HL-60 (cell line): ENCODE data around the gene CCND1.

Source experiments
- DNase-seq, 2 experiments: peaks; one replicate each; pipeline ENCODE4 v3.0.0-alpha.2; 2010 to 2020; ENCODE audit warnings: low read depth in 1 of 2, low spot score in 1 of 2
- H3K27ac ChIP-seq: fragments of 250-450 bp; sonication (Bioruptor Pico); replicated peaks from 2 replicates; pipeline ENCODE4 v1.5.1; 2020; ENCODE audit warnings: mild to moderate bottlenecking, moderate library complexity
- H3K27me3 ChIP-seq: fragments of 250-450 bp; sonication (Bioruptor Pico); 2 replicates; pipeline ENCODE4 v1.5.1; 2021; ENCODE audit warnings: mild to moderate bottlenecking, moderate library complexity; ENCODE audit not compliant: insufficient read depth, poor library complexity, severe bottlenecking
- H3K4me3 ChIP-seq: replicated peaks from 2 replicates; pipeline ENCODE4 v1.5.1; 2011; ENCODE audit warnings: mild to moderate bottlenecking, control low read depth, low read length; ENCODE audit not compliant: insufficient read depth
- GABPA ChIP-seq: IDR thresholded peaks from 2 replicates; pipeline ENCODE4 v1.6.1; 2012; ENCODE audit warnings: low read depth
- POLR2AphosphoS5 ChIP-seq: IDR thresholded peaks from 2 replicates; pipeline ENCODE4 v1.6.1; 2012; ENCODE audit warnings: low read depth
- SPI1 ChIP-seq: IDR thresholded peaks from 2 replicates; pipeline ENCODE4 v1.6.1; 2012; ENCODE audit warnings: low read depth, mild to moderate bottlenecking, borderline replicate concordance
- TF ChIP-seq, protein P1 (sequence below): IDR thresholded peaks from 2 replicates; pipeline ENCODE4 v1.6.1; 2012; ENCODE audit warnings: low read depth; ENCODE audit not compliant: insufficient replicate concordance
- TF ChIP-seq, protein P2 (sequence below): IDR thresholded peaks from one replicate; pipeline ENCODE4 v1.5.1; 2011; ENCODE audit warnings: low read length, control low read depth, inconsistent platforms; ENCODE audit not compliant: insufficient read depth

The CCND1 gene

DNA sequence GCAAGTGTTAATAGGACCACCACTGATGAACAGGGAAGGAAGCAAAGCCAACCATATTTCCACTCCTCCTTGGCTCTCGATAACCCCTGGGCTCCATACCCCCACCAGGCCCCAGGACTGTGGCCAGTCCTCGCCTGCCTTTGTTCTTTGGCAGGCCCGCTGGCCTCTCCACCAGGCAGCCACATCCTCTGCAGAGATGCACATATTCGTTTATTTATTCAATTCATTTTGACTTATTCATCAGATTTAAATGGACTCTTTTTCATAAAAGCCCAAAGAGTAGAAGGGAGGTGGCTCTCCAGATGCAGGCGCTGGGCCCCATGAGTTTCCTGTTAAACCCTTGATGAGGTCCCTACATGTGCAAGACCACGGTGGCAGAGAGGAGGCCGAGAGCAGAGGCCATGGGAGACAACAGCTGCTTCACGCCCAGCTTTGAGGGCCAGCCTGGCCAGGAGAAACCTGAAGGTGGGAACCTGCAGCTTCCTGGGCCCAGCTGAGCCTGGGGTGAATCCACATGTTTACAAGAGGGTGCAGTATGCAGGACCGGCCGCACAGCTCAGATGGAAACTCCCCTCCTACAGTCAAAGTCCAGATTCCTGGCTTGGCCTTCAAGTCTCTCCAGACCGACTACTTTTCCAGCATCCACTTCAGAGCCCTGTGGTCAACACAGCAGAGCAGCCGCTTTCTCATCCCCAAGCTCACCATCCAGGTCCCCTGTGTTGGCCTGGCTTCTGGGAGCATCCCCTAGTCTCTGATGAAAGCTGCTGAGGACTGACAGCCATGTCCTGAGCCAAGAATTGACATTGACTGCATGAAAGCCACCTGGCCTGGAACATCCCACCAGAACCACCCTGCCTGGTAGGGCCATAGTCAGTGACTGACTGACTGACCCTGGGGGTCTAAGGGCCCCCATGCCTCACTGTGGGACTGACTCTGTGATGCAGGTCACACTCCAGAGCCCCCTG is 39.7 kb upstream of the CCND1 start:
- H3K27ac ChIP-seq, result no peak overlapping the region
- no peak for TF ChIP-seq POLR2AphosphoS5
- TF ChIP-seq GABPA, result no peak
- TF ChIP-seq, protein P1, sequence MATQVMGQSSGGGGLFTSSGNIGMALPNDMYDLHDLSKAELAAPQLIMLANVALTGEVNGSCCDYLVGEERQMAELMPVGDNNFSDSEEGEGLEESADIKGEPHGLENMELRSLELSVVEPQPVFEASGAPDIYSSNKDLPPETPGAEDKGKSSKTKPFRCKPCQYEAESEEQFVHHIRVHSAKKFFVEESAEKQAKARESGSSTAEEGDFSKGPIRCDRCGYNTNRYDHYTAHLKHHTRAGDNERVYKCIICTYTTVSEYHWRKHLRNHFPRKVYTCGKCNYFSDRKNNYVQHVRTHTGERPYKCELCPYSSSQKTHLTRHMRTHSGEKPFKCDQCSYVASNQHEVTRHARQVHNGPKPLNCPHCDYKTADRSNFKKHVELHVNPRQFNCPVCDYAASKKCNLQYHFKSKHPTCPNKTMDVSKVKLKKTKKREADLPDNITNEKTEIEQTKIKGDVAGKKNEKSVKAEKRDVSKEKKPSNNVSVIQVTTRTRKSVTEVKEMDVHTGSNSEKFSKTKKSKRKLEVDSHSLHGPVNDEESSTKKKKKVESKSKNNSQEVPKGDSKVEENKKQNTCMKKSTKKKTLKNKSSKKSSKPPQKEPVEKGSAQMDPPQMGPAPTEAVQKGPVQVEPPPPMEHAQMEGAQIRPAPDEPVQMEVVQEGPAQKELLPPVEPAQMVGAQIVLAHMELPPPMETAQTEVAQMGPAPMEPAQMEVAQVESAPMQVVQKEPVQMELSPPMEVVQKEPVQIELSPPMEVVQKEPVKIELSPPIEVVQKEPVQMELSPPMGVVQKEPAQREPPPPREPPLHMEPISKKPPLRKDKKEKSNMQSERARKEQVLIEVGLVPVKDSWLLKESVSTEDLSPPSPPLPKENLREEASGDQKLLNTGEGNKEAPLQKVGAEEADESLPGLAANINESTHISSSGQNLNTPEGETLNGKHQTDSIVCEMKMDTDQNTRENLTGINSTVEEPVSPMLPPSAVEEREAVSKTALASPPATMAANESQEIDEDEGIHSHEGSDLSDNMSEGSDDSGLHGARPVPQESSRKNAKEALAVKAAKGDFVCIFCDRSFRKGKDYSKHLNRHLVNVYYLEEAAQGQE, result no peak
- no peak for TF ChIP-seq SPI1
- TF ChIP-seq, protein P2, sequence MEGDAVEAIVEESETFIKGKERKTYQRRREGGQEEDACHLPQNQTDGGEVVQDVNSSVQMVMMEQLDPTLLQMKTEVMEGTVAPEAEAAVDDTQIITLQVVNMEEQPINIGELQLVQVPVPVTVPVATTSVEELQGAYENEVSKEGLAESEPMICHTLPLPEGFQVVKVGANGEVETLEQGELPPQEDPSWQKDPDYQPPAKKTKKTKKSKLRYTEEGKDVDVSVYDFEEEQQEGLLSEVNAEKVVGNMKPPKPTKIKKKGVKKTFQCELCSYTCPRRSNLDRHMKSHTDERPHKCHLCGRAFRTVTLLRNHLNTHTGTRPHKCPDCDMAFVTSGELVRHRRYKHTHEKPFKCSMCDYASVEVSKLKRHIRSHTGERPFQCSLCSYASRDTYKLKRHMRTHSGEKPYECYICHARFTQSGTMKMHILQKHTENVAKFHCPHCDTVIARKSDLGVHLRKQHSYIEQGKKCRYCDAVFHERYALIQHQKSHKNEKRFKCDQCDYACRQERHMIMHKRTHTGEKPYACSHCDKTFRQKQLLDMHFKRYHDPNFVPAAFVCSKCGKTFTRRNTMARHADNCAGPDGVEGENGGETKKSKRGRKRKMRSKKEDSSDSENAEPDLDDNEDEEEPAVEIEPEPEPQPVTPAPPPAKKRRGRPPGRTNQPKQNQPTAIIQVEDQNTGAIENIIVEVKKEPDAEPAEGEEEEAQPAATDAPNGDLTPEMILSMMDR, result no peak
- H3K4me3 ChIP-seq, result no peak overlapping the region
- no peak for DNase-seq
- H3K27me3 ChIP-seq, result no peaks in the 10 kb centered on the region

DNA sequence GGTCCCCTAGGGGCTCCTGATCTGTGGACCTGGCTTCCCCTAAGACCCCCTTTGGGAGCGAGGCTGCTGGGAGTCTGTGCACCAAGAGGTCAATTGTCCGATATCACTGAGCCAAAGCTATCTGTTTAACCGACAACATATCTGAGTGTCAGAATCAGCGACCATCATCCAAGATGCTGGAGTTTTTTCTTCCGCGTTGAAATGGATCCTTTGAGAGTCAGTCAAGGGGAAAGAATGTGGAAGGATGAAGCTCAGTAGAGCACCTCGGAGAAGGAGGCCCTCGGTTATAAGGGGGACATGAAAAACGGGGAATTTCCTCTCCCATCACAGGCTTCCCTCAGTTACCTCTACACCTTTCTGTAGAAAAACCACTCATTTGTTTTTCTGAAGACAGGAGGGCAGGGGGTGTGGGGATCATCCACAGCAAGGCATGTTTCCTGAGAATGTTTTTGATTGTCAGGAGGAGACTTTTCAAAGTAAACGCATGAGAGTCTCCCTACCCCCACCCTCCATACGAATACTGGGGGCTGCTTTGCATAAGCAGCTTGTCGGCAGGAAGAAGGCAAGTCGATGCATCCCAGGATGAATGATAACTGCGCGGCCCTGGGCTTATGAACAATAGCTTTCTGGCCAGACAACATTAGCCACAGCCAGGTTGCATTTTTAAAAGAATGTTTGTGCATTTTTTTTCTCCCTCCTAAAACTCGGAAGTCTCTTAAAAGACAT is 37.7 kb upstream of the CCND1 start:
- Histone ChIP-seq H3K27ac (no peak overlapping the region), H3K4me3 (no peak overlapping the region), H3K27me3 (no peaks in the 10 kb centered on the region)
- DNase-seq, result no peak
- TF ChIP-seq, protein P1, result no peak
- TF ChIP-seq, protein P2, result no peak
- TF ChIP-seq GABPA (no peak), SPI1 (no peak), POLR2AphosphoS5 (no peak)

DNA sequence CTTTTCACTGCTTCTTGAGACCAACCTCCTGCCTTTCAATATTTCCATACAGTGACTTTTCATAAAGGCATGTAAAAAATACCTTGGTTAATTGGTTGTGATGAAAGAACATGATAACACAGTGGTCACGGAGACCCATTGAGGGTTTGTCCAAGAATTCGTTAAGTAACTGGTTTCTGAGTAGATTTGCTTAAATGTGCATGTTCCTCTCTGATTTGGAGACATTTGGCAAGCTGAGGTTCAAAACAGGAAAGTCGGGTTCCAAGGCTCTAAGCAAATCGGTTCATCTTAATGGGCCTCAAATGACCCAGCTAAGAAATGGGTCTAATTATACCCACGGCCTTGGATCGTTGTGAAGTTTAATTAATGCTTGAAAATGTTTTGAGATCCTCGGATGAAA is 36.9 kb upstream of the CCND1 start:
- Histone ChIP-seq H3K27ac (no peak overlapping the region), H3K4me3 (no peak overlapping the region), H3K27me3 (no peaks in the 10 kb centered on the region)
- no peak for DNase-seq
- TF ChIP-seq POLR2AphosphoS5 (no peak), GABPA (no peak)
- TF ChIP-seq, protein P2, result no peak
